Neural cell (in vitro differentiated cells): ENCODE measurements around the gene ASIC2.

ENCODE experiments used
- CTCF ChIP-seq: fragments of 450-650 bp; IDR thresholded peaks from 2 replicates; pipeline ENCODE4 v1.5.1; 2014; ENCODE audit warnings: antibody characterized with exemption, mild to moderate bottlenecking, moderate library complexity; ENCODE audit not compliant: poor library complexity, severe bottlenecking
- EP300 ChIP-seq: fragments of 450-650 bp; conservative IDR thresholded peaks from 2 replicates; pipeline ENCODE4 v1.6.1; 2014; ENCODE audit warnings: antibody characterized with exemption, mild to moderate bottlenecking, moderate library complexity; ENCODE audit not compliant: poor library complexity, severe bottlenecking
- MXI1 ChIP-seq: fragments of 450-650 bp; conservative IDR thresholded peaks from 2 replicates; pipeline ENCODE4 v1.6.1; 2014; ENCODE audit warnings: antibody characterized with exemption, mild to moderate bottlenecking; ENCODE audit not compliant: poor library complexity, severe bottlenecking
- POLR2AphosphoS5 ChIP-seq: IDR thresholded peaks from 2 replicates; pipeline ENCODE4 v1.6.1; 2012
- SMC3 ChIP-seq: fragments of 450-650 bp; conservative IDR thresholded peaks from 2 replicates; pipeline ENCODE4 v1.6.1; 2014; ENCODE audit warnings: antibody characterized with exemption, mild to moderate bottlenecking, moderate library complexity; ENCODE audit not compliant: poor library complexity

DNA sequence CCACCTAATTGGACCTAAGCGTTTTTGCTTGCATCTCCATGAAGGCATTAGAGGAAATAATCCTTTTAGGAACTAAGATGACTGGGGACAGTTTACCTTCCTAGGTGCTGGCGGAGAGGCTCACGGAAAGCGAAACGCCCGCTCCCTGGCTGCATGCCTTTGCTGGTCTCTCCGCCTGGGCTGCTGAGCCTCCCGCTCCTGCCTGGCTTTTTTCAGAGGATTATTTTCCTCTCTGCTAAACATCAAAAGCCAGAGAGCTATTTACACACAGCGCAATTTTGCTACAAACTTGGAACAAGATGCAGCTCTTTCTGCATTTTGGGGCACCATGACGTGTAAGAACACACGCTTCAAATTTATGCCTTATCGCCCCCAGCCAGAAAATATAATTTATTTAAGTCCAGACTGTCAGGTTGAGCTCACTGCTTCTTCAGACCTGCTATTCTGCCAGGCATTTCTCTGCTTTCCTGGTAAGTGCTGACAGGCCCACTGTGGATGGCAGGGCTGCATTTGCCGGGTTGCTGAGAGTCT, 177.0 kb downstream of the ASIC2 start:
- no peak for TF ChIP-seq CTCF
- TF ChIP-seq MXI1: no peak
- TF ChIP-seq SMC3: no peak
- TF ChIP-seq EP300: no peak
- TF ChIP-seq POLR2AphosphoS5: no peak
